GM12878 (cell line): ENCODE measurements around the gene ACOT6. TPM values are rescaled to one million over a fixed set of nuclear protein-coding genes. Genes with fewer than 3 reads are reported as not detected.

Experiments used
- ATAC-seq: fragments of 200-7000 bp; cut with Tn5 transposase; 3 replicates; pipeline ENCODE4 v1.9.1; 2020; ENCODE audit warnings: mild to moderate bottlenecking, moderate library complexity
- BruUV-seq: library from RNA; stranded (reverse); fragments of 400-500 nt; replicated peaks from 2 replicates; lab custom pipeline; 2021; lab: Mats Ljungman, UMichigan
- CTCF ChIA-PET: fragments of 300-600 bp; sonication (Branson Sonifier 250); formaldehyde crosslinking; extraction: SDS; loops from one replicate; lab custom pipeline; 2021; ENCODE audit warnings: inconsistent platforms; lab: Yijun Ruan, JAX
- POLR2A ChIA-PET: fragments of 350-600 bp; formaldehyde crosslinking; extraction: SDS; loops from one replicate; lab custom pipeline; 2021; ENCODE audit warnings: inconsistent platforms; lab: Charles Lee
- RAD21 ChIA-PET: fragments of 300-600 bp; sonication (Branson Sonifier 250); formaldehyde crosslinking; loops from one replicate; lab custom pipeline; 2023; ENCODE audit warnings: antibody characterized with exemption; ENCODE audit not compliant: unreplicated experiment; lab: Charles Lee
- SMC1A ChIA-PET: fragments of 300-600 bp; sonication (Branson Sonifier 250); formaldehyde crosslinking; loops from one replicate; lab custom pipeline; 2023; ENCODE audit not compliant: unreplicated experiment, uncharacterized antibody; lab: Charles Lee
- DNase-seq: peaks from one replicate; pipeline ENCODE4 v3.0.0-alpha.2; 2011; ENCODE audit warnings: low read depth, low spot score
- FAIRE-seq: peaks from 3 replicates; lab custom pipeline; 2011; peaks lifted over from hg19 to GRCh38; lab: Jason Lieb, UNC
- H2AFZ ChIP-seq: 2 replicates; pipeline ENCODE4 v1.6.0; 2011; ENCODE audit warnings: low read depth, low read length, control low read depth; ENCODE audit not compliant: control insufficient read depth
- H3K27ac ChIP-seq: 2 replicates; pipeline ENCODE4 v1.5.1; 2011; ENCODE audit warnings: control low read depth; ENCODE audit not compliant: control insufficient read depth, insufficient read depth
- H3K27me3 ChIP-seq, 2 experiments: replicated peaks in 1 of 2; 2 replicates each; pipeline versions ENCODE4 v1.6.0 to v1.6.1; 2011; ENCODE audit warnings: low read length in 1 of 2; ENCODE audit not compliant: control insufficient read depth in 2 of 2, insufficient read depth in 2 of 2
- H3K36me3 ChIP-seq, 2 experiments: 2 replicates each; pipeline ENCODE4 v1.5.1; 2011; ENCODE audit warnings: low read length in 1 of 2; ENCODE audit not compliant: control insufficient read depth in 2 of 2, insufficient read depth in 2 of 2
- H3K4me1 ChIP-seq: 2 replicates; pipeline ENCODE4 v1.6.1; 2011; ENCODE audit warnings: mild to moderate bottlenecking, low read length, moderate library complexity, mixed read lengths; ENCODE audit not compliant: control insufficient read depth, insufficient read depth
- H3K4me2 ChIP-seq: 2 replicates; pipeline ENCODE4 v1.6.0; 2011; ENCODE audit warnings: control low read depth; ENCODE audit not compliant: control insufficient read depth, insufficient read depth
- H3K4me3 ChIP-seq: fragments of 200-600 bp; sonication (generic); 2 replicates; pipeline ENCODE4 v1.5.1; 2016
- H3K79me2 ChIP-seq: 2 replicates; pipeline ENCODE4 v1.6.0; 2011; ENCODE audit warnings: low read length; ENCODE audit not compliant: control insufficient read depth, insufficient read depth
- H3K9ac ChIP-seq: 2 replicates; pipeline ENCODE4 v1.8.0; 2011; ENCODE audit warnings: low read length, control low read depth, mixed read lengths; ENCODE audit not compliant: control insufficient read depth, insufficient read depth
- H3K9me3 ChIP-seq: replicated peaks from 3 replicates; pipeline ENCODE4 v1.5.1; 2011; ENCODE audit warnings: mild to moderate bottlenecking, low read length; ENCODE audit not compliant: control insufficient read depth, insufficient read depth
- H4K20me1 ChIP-seq: 2 replicates; pipeline ENCODE4 v1.6.0; 2011; ENCODE audit not compliant: control insufficient read depth, insufficient read depth
- CHD2 ChIP-seq: IDR thresholded peaks from 2 replicates; pipeline ENCODE4 v1.6.1; 2011; ENCODE audit warnings: low read depth, low read length, improper control_type of control experiment, borderline replicate concordance
- CHD4 ChIP-seq: fragments of 200-600 bp; sonication (generic); IDR thresholded peaks from 2 replicates; pipeline ENCODE4 v1.6.1; 2016; ENCODE audit warnings: mild to moderate bottlenecking
- FOS ChIP-seq: IDR thresholded peaks from 3 replicates; pipeline ENCODE4 v1.6.1; 2011; ENCODE audit warnings: borderline replicate concordance; ENCODE audit not compliant: insufficient read length; ENCODE audit errors: extremely low read depth
- MYC ChIP-seq: IDR thresholded peaks from 2 replicates; pipeline ENCODE4 v1.6.1; 2011; ENCODE audit warnings: mild to moderate bottlenecking, low read length, moderate library complexity, inconsistent platforms; ENCODE audit not compliant: insufficient read depth, insufficient replicate concordance, insufficient read length, severe bottlenecking
- RBBP5 ChIP-seq: fragments of 200-600 bp; sonication (generic); conservative IDR thresholded peaks from 2 replicates; pipeline ENCODE4 v1.6.1; 2016
- SIX5 ChIP-seq: IDR thresholded peaks from 2 replicates; pipeline ENCODE4 v1.6.1; 2011; ENCODE audit warnings: mild to moderate bottlenecking, low read depth, low read length, moderate library complexity; ENCODE audit not compliant: severe bottlenecking
- SKIL ChIP-seq: fragments of 450-650 bp; IDR thresholded peaks from 2 replicates; pipeline ENCODE4 v1.6.1; 2017; ENCODE audit warnings: mild to moderate bottlenecking, low read depth, inconsistent platforms; ENCODE audit not compliant: poor library complexity, severe bottlenecking
- SP1 ChIP-seq: IDR thresholded peaks from one replicate; pipeline ENCODE4 v1.6.1; 2011; ENCODE audit warnings: low read depth, low read length
- SREBF1 ChIP-seq: IDR thresholded peaks from 2 replicates; pipeline ENCODE4 v1.6.1; 2012; ENCODE audit warnings: mild to moderate bottlenecking, low read length
- STAT1 ChIP-seq: fragments of 450-650 bp; conservative IDR thresholded peaks from 2 replicates; pipeline ENCODE4 v1.6.1; 2014; ENCODE audit warnings: antibody characterized with exemption, mild to moderate bottlenecking
- TBL1XR1 ChIP-seq: IDR thresholded peaks from 2 replicates; pipeline ENCODE4 v1.6.1; 2012; ENCODE audit warnings: low read depth, low read length, improper control_type of control experiment
- ZNF622 ChIP-seq: fragments of 450-650 bp; IDR thresholded peaks from 2 replicates; pipeline ENCODE4 v1.6.1; 2017; ENCODE audit warnings: mild to moderate bottlenecking, inconsistent platforms
- ZSCAN29 ChIP-seq: fragments of 450-650 bp; IDR thresholded peaks from 2 replicates; pipeline ENCODE4 v1.6.1; 2017; ENCODE audit warnings: mild to moderate bottlenecking, moderate library complexity
- WGBS: methylation state at CpG from one replicate; pipeline ENCODE4 v1.1.6; 2016; ENCODE audit warnings: low lambda C conversion rate; ENCODE audit not compliant: insufficient replicate concordance, insufficient coverage; ENCODE audit errors: missing lambda C conversion rate; 5-methylcytosine and 5-hydroxymethylcytosine counted together
- in situ Hi-C: fragments of 300-500 bp; cut with MboI; formaldehyde crosslinking; loops from 9 replicates; pipeline ENCODE4 v1.14.3; 2018; ENCODE audit warnings: mixed read lengths
- intact Hi-C: fragments of 100-400 bp; cut with micrococcal nuclease; formaldehyde crosslinking; loops from one replicate; pipeline ENCODE4 v1.14.2; 2022; ENCODE audit not compliant: unreplicated experiment
- polyA plus RNA-seq, 11 experiments: library from polyadenylated mRNA; depleted of rRNA in 4 of 11; unstranded in 6 of 11; stranded (reverse) in 5 of 11; fragments of >200 nt; fragmentation: Nextera tagmentation in 4 of 11; fragmentation: Illumina TruSeq in 1 of 11; extraction: Ambion mirVana in 4 of 11; extraction: Trizol in 1 of 11; gene quantifications; 1 replicate in 1 of 11; 2 replicates in 10 of 11; pipeline versions ENCODE4 v1.2.1 to v1.2.3, GENCODE V29; 2011 to 2016; ENCODE audit warnings: inconsistent platforms in 2 of 11, missing spikeins in 2 of 11, low read depth in 1 of 11
- total RNA-seq, 4 experiments: library from RNA; depleted of rRNA in 3 of 4; stranded (reverse); fragments of >200 nt in 3 of 4; fragmentation: Illumina TruSeq in 1 of 4; extraction: Trizol in 1 of 4; gene quantifications; 2 replicates each; pipeline versions ENCODE4 v1.2.1 to v1.2.3, GENCODE V29; 2013 to 2021

Gene ACOT6
- total and polyA plus RNA-seq, 10 of the 15 experiments (the other 5 are each of a cell fraction or from before 2014, with no cell fraction given), result not detected

- Histone ChIP-seq H3K27ac (no peak overlapping the region), H3K4me1 (no peaks in the 10 kb centered on the region), H2AFZ (no peak overlapping the region), H3K36me3 (no peaks in the 10 kb centered on the region), H4K20me1 (no peaks in the 10 kb centered on the region), H3K79me2 (no peaks in the 10 kb centered on the region), H3K4me3 (no peak overlapping the region), H3K9me3 (no peaks in the 10 kb centered on the region), H3K27me3 (no peaks in the 10 kb centered on the region), H3K4me2 (no peak overlapping the region), H3K9ac (no peak overlapping the region)
- ChIA-PET POLR2A (no interaction called here), SMC1A (interaction anchor here (0.7 to 2.1 kb wide), 4 partner anchors 27 to 91 kb away, joined by 3 to 8 read pairs (median 3); no protein-coding TSS in a partner anchor), RAD21 (interaction anchor here (0.6 kb wide), 1 partner anchor 30 kb away, joined by 3 read pairs; no protein-coding TSS in a partner anchor), CTCF (interaction anchor here (1.3 kb wide), 1 partner anchor 29 kb away, joined by 4 read pairs; no protein-coding TSS in a partner anchor)
- no peak for ATAC-seq
- intact Hi-C loops (no loop called here), in situ Hi-C loops (no loop called here)
- TF ChIP-seq ZSCAN29 (no peak), CHD4 (no peak), MYC (no peak), SIX5 (no peak)
- no TSS peak for BruUV-seq
- DNase-seq, result no peak
- no peak for FAIRE-seq
These were observed 12.8 kb upstream of the ACOT6 start for GRCh38 chr14:73599499-73599898.

GRCh38 chr14:73602994-73603393 is 9.3 kb upstream of the ACOT6 start:
- SMC1A ChIA-PET, result interaction anchor here (1.3 kb wide), 1 partner anchor 95 kb away, joined by 3 read pairs; no protein-coding TSS in a partner anchor
- 14% methylated on average over 3 of the region's 3 CpGs for WGBS
- Histone ChIP-seq H2AFZ (no peak overlapping the region), H3K4me1 (no peaks in the 10 kb centered on the region), H3K27ac (no peak overlapping the region), H3K4me2 (no peak overlapping the region), H3K27me3 (no peaks in the 10 kb centered on the region), H3K9ac (no peak overlapping the region), H3K36me3 (no peaks in the 10 kb centered on the region), H3K79me2 (no peaks in the 10 kb centered on the region), H3K4me3 (no peak overlapping the region), H4K20me1 (no peaks in the 10 kb centered on the region), H3K9me3 (no peaks in the 10 kb centered on the region; the same call in 2 of the 3 replicates)
- POLR2A ChIA-PET, result no interaction called here
- intact Hi-C loops (no loop called here), in situ Hi-C loops (no loop called here)
- BruUV-seq, result no TSS peak
- DNase-seq (no peak), ATAC-seq (no peak), FAIRE-seq (no peak)
- CTCF ChIA-PET, result no interaction called here
- TF ChIP-seq TBL1XR1 (no peak), SREBF1 (no peak), SKIL (no peak), STAT1 (no peak), RBBP5 (no peak), FOS (no peak), SP1 (no peak), ZNF622 (no peak), CHD2 (no peak)
- RAD21 ChIA-PET, result no interaction called here
